OCI-LY1 (cell line): ENCODE results near the gene RPSA.
A peak's percentile ranks its signal among the peaks of the same experiment; 100 is the strongest.

Experiments
- H2AFZ ChIP-seq: fragments of 200-600 bp; sonication (generic), shearing (Covaris generic); 2 replicates; pipeline ENCODE4 v1.6.0; 2014; ENCODE audit warnings: antibody characterized with exemption, mild to moderate bottlenecking, low read length
- H3F3A ChIP-seq: fragments of 200-600 bp; sonication (generic), shearing (Covaris generic); 2 replicates; pipeline ENCODE4 v1.6.0; 2014; ENCODE audit warnings: mild to moderate bottlenecking, antibody characterized with exemption, low read length, moderate library complexity; ENCODE audit not compliant: insufficient read depth
- H3K27ac ChIP-seq: fragments of 200-600 bp; sonication (generic); 2 replicates; pipeline ENCODE4 v1.5.1; 2014; ENCODE audit warnings: low read length, mixed run types, mild to moderate bottlenecking, low read depth; ENCODE audit not compliant: poor library complexity, severe bottlenecking
- H3K27me3 ChIP-seq: fragments of 200-600 bp; sonication (generic); 2 replicates; pipeline ENCODE4 v1.6.0; 2014; ENCODE audit warnings: antibody characterized with exemption, mild to moderate bottlenecking, low read length, moderate library complexity; ENCODE audit not compliant: insufficient read depth
- H3K36me3 ChIP-seq: fragments of 200-600 bp; sonication (generic); 2 replicates; pipeline ENCODE4 v1.6.1; 2014; ENCODE audit warnings: mild to moderate bottlenecking, antibody characterized with exemption, low read length, moderate library complexity, mixed read lengths; ENCODE audit not compliant: insufficient read depth
- H3K4me1 ChIP-seq: fragments of 200-600 bp; sonication (generic); 2 replicates; pipeline ENCODE4 v1.5.1; 2014; ENCODE audit warnings: mild to moderate bottlenecking, low read length, moderate library complexity; ENCODE audit not compliant: insufficient read depth, severe bottlenecking
- H3K4me2 ChIP-seq: fragments of 200-600 bp; sonication (generic), shearing (Covaris generic); 2 replicates; pipeline ENCODE4 v1.6.1; 2014; ENCODE audit warnings: low read length
- H3K4me3 ChIP-seq: fragments of 200-600 bp; sonication (generic); 2 replicates; pipeline ENCODE4 v1.5.1; 2014; ENCODE audit warnings: low read length, low read depth, mild to moderate bottlenecking, mixed read lengths; ENCODE audit not compliant: poor library complexity, severe bottlenecking
- H3K79me2 ChIP-seq: fragments of 200-600 bp; shearing (Covaris generic); 2 replicates; pipeline ENCODE4 v1.6.1; 2016; ENCODE audit warnings: mixed run types, low read length, mixed read lengths; ENCODE audit not compliant: insufficient read depth
- H3K9ac ChIP-seq: fragments of 200-600 bp; sonication (generic), shearing (Covaris generic); 2 replicates; pipeline ENCODE4 v1.6.1; 2014; ENCODE audit warnings: mild to moderate bottlenecking, low read length, mixed read lengths
- H3K9me2 ChIP-seq: fragments of 200-600 bp; sonication (generic), shearing (Covaris generic); 2 replicates; pipeline ENCODE4 v1.6.1; 2014; ENCODE audit warnings: low read depth, mild to moderate bottlenecking, low read length, mixed read lengths
- H3K9me3 ChIP-seq: fragments of 200-600 bp; shearing (Covaris generic); 2 replicates; pipeline ENCODE4 v1.6.1; 2014; ENCODE audit warnings: low read length, mixed read lengths
- H4K20me1 ChIP-seq: fragments of 200-600 bp; sonication (generic), shearing (Covaris generic); 2 replicates; pipeline ENCODE4 v1.6.0; 2016; ENCODE audit warnings: mild to moderate bottlenecking, low read length; ENCODE audit not compliant: insufficient read depth
- EZH2 ChIP-seq: fragments of 200-600 bp; sonication (generic), shearing (Covaris generic); IDR thresholded peaks from 2 replicates; pipeline ENCODE4 v1.8.0; 2017; ENCODE audit warnings: borderline replicate concordance, mixed run types, mild to moderate bottlenecking, antibody characterized with exemption, low read length, moderate library complexity, mixed read lengths
- TF ChIP-seq, protein P1 (sequence below): fragments of 200-600 bp; sonication (generic), shearing (Covaris generic); IDR thresholded peaks from 2 replicates; pipeline ENCODE4 v1.5.1; 2017; ENCODE audit warnings: mild to moderate bottlenecking, antibody characterized with exemption, low read length, moderate library complexity, mixed read lengths

Gene RPSA

DNA sequence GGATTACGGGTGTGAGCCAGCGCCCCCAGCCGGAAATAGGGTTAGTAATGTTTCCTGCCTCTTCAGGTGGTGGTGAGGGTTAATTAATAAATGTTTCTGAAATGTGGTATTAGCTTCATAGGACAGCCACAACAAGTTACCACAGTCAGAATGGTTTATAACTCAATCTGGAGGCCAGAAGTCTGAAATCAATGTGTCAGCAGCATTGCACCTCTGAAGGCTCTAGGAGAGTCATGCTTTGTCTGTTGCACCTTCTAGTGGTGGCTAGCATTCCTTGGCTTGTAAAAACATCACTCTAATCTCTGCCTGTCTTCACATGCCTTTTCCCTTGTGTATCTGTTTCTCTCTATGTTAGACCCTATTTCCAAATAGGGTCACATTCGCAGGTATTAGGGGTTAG, 7.8 kb upstream of the RPSA start:
- peaks cover 73% of the 10 kb centered on the region for H3K36me3 ChIP-seq

GRCh38 chr3:39401983-39402382, 4.5 kb upstream of the RPSA start:
- Histone ChIP-seq H3K36me3 (peaks cover 43% of the 10 kb centered on the region), H3K9me3 (no peaks in the 10 kb centered on the region), H3K9ac (no peak overlapping the region), H3K79me2 (peaks cover 2% of the 10 kb centered on the region), H2AFZ (no peak overlapping the region), H3K9me2 (no peaks in the 10 kb centered on the region), H3K27me3 (no peaks in the 10 kb centered on the region), H3K4me3 (no peak overlapping the region), H3F3A (no peaks in the 10 kb centered on the region), H3K4me2 (no peak overlapping the region), H3K4me1 (peaks cover 10% of the 10 kb centered on the region), H4K20me1 (no peaks in the 10 kb centered on the region), H3K27ac (no peak overlapping the region)
- TF ChIP-seq, protein P1, sequence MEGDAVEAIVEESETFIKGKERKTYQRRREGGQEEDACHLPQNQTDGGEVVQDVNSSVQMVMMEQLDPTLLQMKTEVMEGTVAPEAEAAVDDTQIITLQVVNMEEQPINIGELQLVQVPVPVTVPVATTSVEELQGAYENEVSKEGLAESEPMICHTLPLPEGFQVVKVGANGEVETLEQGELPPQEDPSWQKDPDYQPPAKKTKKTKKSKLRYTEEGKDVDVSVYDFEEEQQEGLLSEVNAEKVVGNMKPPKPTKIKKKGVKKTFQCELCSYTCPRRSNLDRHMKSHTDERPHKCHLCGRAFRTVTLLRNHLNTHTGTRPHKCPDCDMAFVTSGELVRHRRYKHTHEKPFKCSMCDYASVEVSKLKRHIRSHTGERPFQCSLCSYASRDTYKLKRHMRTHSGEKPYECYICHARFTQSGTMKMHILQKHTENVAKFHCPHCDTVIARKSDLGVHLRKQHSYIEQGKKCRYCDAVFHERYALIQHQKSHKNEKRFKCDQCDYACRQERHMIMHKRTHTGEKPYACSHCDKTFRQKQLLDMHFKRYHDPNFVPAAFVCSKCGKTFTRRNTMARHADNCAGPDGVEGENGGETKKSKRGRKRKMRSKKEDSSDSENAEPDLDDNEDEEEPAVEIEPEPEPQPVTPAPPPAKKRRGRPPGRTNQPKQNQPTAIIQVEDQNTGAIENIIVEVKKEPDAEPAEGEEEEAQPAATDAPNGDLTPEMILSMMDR: no peak
- TF ChIP-seq EZH2: no peak

More for the DNA sequence above, 7.8 kb upstream of the RPSA start:
- no peaks in the 10 kb centered on the region for H4K20me1 ChIP-seq
- H3K9me2 ChIP-seq: no peaks in the 10 kb centered on the region
- H2AFZ ChIP-seq: no peak overlapping the region
- H3K9ac ChIP-seq: no peak overlapping the region
- H3K9me3 ChIP-seq: no peaks in the 10 kb centered on the region
- H3F3A ChIP-seq: no peaks in the 10 kb centered on the region
- TF ChIP-seq, protein P1: no peak
- no peak for TF ChIP-seq EZH2
- H3K27me3 ChIP-seq: no peaks in the 10 kb centered on the region
- H3K27ac ChIP-seq: no peak overlapping the region
- no peaks in the 10 kb centered on the region for H3K79me2 ChIP-seq
- H3K4me1 ChIP-seq: no peaks in the 10 kb centered on the region
- H3K4me2 ChIP-seq: no peak overlapping the region
- no peak overlapping the region for H3K4me3 ChIP-seq

DNA sequence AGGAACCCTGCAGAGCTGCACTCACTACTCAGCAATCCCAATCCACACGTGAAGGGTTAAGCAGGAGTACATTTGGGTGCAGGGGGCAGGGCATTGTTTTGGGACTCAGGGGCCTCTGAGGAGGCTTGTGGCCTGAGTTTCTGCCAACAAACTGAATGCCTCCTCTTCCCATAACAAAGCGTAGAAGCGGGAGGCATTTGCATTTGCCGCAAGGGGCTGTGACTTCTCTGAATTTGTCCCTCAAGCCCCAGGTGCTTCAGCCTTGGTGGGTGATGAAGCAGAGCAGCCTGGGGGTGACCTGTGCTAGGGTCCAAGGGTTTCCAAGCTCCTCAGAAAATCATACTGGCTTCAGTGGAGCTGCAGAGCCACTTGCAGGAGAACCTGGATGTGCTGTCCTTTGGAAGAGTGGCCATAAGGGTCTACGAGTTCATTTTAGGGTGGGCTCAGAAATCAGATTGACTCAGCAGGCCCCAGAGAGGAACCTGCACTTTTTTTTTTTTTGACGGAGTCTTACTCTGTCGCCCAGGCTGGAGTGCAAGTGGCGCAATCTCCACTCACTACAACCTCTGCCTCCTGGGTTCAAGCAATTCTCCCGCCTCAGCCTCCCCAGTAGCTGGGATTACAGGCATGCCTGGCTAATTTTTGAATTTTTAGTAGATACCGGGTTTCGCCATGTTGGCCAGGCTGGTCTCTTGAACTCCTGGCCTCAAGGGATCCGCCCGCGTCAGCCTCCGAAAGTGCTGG, 1.4 kb upstream of the RPSA start:
- H3F3A ChIP-seq: no peaks in the 10 kb centered on the region; the same call in 1 of the 2 replicates
- H3K9me3 ChIP-seq: no peaks in the 10 kb centered on the region
- H3K4me1 ChIP-seq: peaks cover 38% of the 10 kb centered on the region
- no peaks in the 10 kb centered on the region for H3K9me2 ChIP-seq
- no peaks in the 10 kb centered on the region for H3K27me3 ChIP-seq
- no peak overlapping the region for H2AFZ ChIP-seq
- peak overlapping the region; percentile 82 for H3K4me3 ChIP-seq
- peaks cover 17% of the 10 kb centered on the region for H3K79me2 ChIP-seq
- peak overlapping the region; percentile 92 for H3K4me2 ChIP-seq
- H3K36me3 ChIP-seq: peaks cover 46% of the 10 kb centered on the region
- H4K20me1 ChIP-seq: 0 out of 2 replicates have a peak, but pooled peaks cover 3% of the 10 kb centered on the region
- TF ChIP-seq EZH2: no peak
- TF ChIP-seq, protein P1: no peak
- no peak overlapping the region for H3K27ac ChIP-seq
- no peak overlapping the region for H3K9ac ChIP-seq
